ENCODE measurements around the gene FIZ1. TPM values are rescaled to one million over a fixed set of nuclear protein-coding genes. Genes with fewer than 3 reads are reported as not detected.

Gene FIZ1
- total and polyA plus RNA-seq, 2 experiments from 2014 or later, result 5.4 to 10.1 TPM

DNA sequence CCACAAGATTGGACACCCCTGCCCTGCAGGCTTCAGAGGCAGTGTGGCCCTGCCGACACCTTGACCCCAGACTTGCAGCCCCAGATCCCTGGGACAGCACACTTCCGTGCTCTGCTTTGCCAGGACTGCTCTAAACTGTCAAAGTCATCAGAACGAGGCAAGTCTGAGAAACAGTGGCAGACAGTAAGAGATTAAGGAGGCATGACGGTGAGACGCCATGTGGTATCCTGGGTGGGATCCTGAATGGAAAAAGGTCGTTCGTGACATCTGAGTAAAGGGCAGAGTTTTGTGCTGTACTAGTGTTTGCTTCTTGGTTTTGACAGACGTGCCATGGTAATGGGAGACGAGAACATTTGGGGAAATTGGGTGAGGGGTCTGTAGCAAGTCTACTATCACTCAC is 32.5 kb downstream of the FIZ1 start (continued):
- TF ChIP-seq, protein P1, sequence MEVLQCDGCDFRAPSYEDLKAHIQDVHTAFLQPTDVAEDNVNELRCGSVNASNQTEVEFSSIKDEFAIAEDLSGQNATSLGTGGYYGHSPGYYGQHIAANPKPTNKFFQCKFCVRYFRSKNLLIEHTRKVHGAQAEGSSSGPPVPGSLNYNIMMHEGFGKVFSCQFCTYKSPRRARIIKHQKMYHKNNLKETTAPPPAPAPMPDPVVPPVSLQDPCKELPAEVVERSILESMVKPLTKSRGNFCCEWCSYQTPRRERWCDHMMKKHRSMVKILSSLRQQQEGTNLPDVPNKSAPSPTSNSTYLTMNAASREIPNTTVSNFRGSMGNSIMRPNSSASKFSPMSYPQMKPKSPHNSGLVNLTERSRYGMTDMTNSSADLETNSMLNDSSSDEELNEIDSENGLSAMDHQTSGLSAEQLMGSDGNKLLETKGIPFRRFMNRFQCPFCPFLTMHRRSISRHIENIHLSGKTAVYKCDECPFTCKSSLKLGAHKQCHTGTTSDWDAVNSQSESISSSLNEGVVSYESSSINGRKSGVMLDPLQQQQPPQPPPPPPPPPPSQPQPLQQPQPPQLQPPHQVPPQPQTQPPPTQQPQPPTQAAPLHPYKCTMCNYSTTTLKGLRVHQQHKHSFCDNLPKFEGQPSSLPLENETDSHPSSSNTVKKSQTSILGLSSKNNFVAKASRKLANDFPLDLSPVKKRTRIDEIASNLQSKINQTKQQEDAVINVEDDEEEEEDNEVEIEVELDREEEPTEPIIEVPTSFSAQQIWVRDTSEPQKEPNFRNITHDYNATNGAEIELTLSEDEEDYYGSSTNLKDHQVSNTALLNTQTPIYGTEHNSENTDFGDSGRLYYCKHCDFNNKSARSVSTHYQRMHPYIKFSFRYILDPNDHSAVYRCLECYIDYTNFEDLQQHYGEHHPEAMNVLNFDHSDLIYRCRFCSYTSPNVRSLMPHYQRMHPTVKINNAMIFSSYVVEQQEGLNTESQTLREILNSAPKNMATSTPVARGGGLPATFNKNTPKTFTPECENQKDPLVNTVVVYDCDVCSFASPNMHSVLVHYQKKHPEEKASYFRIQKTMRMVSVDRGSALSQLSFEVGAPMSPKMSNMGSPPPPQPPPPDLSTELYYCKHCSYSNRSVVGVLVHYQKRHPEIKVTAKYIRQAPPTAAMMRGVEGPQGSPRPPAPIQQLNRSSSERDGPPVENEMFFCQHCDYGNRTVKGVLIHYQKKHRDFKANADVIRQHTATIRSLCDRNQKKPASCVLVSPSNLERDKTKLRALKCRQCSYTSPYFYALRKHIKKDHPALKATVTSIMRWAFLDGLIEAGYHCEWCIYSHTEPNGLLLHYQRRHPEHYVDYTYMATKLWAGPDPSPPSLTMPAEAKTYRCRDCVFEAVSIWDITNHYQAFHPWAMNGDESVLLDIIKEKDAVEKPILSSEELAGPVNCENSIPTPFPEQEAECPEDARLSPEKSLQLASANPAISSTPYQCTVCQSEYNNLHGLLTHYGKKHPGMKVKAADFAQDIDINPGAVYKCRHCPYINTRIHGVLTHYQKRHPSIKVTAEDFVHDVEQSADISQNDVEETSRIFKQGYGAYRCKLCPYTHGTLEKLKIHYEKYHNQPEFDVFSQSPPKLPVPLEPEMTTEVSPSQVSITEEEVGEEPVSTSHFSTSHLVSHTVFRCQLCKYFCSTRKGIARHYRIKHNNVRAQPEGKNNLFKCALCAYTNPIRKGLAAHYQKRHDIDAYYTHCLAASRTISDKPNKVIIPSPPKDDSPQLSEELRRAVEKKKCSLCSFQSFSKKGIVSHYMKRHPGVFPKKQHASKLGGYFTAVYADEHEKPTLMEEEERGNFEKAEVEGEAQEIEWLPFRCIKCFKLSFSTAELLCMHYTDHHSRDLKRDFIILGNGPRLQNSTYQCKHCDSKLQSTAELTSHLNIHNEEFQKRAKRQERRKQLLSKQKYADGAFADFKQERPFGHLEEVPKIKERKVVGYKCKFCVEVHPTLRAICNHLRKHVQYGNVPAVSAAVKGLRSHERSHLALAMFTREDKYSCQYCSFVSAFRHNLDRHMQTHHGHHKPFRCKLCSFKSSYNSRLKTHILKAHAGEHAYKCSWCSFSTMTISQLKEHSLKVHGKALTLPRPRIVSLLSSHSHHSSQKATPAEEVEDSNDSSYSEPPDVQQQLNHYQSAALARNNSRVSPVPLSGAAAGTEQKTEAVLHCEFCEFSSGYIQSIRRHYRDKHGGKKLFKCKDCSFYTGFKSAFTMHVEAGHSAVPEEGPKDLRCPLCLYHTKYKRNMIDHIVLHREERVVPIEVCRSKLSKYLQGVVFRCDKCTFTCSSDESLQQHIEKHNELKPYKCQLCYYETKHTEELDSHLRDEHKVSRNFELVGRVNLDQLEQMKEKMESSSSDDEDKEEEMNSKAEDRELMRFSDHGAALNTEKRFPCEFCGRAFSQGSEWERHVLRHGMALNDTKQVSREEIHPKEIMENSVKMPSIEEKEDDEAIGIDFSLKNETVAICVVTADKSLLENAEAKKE (CRISPR knock-in tag; IDR thresholded peaks at IDR 0.05), result no peak
- TF ChIP-seq, protein P2, sequence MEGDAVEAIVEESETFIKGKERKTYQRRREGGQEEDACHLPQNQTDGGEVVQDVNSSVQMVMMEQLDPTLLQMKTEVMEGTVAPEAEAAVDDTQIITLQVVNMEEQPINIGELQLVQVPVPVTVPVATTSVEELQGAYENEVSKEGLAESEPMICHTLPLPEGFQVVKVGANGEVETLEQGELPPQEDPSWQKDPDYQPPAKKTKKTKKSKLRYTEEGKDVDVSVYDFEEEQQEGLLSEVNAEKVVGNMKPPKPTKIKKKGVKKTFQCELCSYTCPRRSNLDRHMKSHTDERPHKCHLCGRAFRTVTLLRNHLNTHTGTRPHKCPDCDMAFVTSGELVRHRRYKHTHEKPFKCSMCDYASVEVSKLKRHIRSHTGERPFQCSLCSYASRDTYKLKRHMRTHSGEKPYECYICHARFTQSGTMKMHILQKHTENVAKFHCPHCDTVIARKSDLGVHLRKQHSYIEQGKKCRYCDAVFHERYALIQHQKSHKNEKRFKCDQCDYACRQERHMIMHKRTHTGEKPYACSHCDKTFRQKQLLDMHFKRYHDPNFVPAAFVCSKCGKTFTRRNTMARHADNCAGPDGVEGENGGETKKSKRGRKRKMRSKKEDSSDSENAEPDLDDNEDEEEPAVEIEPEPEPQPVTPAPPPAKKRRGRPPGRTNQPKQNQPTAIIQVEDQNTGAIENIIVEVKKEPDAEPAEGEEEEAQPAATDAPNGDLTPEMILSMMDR (conservative IDR thresholded peaks at IDR 0.05; ENCODE audit: low read depth in 2 of 2), result no peak
- no peak for TF ChIP-seq POLR2AphosphoS5 (IDR thresholded peaks at IDR 0.05; ENCODE audit: low read depth)
- TF ChIP-seq STAT1 (IDR thresholded peaks at IDR 0.05; ENCODE audit: unreplicated experiment), result no peak
- TF ChIP-seq REST (IDR thresholded peaks at IDR 0.05; ENCODE audit: unreplicated experiment), result no peak
- TF ChIP-seq ZNF331 (CRISPR knock-in tag; IDR thresholded peaks at IDR 0.05; ENCODE audit: low read depth), result no peak
- no peak for TF ChIP-seq CREB1 (CRISPR knock-in tag; IDR thresholded peaks at IDR 0.05; ENCODE audit: low read depth)
